NCI-H2081 treated with DMSO at 0.1 percent for 48 hours (cell line): Measurements from ENCODE around the gene ALX3.
"Not testable (repeated sequence)": the region's sequence is repeated elsewhere in the genome, so short reads cannot be mapped to it uniquely, and the experiment has no call there.

ENCODE experiments used
- DNase-seq: peaks from one replicate; lab custom pipeline; 2025; lab: John Stamatoyannopoulos, UW

Gene ALX3

DNA sequence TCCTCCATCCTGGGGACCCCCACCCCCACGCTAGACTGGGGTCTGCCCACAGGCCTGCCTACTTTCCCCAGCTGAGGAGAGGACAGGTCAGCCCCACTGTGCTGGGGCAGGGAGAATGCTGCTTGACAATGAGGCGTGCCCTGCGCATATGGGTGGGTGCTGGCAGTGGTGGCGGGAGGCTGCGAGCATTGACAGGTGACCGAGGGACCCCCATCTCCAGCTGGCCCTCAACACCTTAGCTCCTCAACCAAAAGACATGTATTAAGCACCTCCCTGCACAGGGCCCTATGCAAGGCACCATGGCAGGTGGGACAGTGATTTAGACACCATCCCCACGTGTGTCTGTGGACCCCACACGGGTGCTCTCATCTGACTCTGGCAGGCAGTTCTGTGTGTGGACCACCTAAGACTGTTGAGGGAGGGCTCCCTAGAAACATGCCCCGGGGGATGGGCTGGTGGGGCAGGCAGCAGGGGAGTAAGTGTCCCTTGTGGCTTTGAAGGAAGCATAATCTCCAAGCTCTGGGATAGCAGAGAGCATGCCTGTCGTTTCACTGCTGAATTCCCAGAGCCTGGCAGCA is 18.4 kb upstream of the ALX3 start:
- DNase-seq = no peak

DNA sequence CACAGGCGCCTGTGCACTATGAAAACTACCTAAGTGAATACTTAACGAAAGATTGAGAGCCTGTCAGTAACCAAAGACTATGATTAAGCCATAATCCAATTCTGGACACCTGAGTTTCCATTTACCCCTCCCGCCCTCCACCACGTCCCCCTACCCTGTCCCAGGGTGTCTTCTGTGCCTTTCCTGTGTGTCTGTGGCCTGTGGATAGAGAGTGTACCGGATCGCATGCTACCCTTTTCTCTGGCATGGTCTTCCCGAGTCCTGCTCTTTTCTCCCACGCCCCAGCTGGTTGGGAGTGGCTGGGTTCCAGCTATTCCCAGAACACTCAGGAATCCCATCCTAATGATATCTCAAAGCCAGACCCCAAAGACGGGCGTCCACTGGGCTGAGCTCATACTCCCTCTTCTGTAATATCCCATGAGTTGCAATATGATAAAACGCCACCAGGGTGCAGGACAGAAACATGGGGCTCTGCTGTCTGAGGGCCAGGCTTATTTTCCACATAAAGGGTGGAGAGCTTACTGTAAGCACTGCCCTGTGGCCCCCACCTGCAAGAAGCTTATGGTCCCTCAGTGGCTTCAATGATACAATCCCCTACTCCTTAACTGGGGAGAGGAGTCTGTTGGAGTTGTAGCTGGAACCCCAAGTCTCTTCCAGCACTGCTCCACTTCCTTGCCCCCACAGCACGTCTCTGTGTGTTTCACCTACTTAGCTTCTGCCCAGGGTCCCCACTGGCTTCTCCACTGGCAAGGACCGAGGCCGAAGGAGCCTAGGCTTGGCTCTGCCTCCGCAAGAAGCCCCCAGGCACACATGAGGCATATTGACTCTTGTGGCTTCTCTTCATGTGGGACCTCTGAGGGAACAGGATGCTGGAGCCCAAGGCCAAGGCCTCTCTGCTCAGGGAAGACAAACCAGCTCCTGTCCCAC is 17.6 kb upstream of the ALX3 start:
- peak; percentile 9 for DNase-seq

DNA sequence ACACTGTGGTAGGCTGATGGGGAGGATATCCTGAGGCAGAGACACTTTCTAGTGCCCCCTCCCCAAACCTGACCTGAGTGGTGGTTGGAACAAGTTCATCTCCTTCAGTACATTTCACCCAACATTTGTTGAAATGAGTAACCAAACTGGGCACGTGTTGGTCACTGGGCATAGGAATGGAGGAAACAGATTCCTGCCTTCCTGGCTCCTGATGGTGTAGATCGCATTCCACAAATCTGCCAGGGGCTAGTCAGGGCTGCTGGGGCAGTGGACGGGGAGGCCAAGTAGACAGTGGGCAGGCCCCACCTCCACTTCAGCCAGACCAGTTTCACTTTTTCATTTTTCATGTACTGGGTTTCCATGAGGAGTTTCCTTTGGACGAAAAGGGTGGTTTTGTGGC is 16.5 kb upstream of the ALX3 start:
- DNase-seq = no peak

DNA sequence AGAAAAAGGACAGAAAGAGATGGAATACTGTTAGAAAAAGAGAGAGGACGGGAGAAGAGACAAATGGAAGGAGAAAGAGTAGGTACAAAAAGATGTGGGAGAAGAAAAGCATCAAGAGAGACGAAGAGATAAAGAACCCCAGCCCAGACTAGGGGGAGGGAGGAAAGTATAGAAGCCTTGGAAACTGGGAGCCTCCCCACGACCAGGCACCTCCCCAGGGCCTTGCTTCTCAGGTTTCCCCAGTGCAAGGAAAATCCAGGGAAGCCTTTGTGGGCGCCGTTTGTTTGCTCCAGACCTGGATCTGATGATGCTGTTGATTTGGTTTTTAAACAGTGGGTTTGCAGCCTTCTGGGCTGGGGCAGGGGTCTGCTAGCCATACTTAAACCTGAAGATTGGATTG is 15.2 kb upstream of the ALX3 start:
- DNase-seq = no peak

DNA sequence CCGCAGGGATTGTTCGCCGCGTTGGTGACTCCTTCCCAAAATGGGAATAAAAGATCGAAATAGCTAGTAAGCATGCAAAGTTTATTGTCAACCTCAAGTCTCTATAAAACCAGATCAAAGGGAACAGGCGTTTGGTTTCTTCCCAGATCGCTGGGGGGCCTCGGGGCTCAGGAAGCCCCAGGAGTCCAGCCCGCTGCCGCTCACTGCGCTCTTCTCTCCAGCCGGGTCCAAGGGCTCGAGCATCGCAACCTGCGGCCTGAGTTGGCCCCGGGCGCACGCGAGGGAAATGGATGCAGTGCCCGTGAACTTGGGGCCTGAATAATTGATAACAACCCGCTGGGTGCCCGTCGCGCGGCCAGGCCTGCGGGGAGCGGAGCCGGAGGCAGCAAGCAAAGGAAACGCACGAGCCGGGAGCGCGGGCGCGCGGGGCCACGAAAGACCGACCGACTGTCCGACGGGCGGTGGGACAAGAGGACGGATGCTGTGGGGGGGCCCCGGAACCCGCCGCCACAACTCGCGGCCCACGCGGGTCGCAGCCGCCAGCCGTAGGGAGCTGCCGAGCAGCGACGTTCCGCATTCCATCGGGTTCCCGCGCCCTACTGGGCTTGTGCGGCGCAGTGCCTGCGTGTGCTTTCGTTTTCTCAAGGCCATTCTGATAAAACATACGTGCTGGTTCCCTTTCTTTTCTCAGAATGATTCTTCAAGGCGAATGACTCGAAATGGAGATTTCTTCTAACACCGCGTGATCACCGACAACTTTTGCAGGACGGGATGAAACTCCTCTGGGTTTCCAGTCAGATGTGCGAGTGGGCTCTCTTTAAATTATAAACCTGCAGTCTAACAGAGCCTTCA is 14.0 kb upstream of the ALX3 start:
- no peak for DNase-seq

DNA sequence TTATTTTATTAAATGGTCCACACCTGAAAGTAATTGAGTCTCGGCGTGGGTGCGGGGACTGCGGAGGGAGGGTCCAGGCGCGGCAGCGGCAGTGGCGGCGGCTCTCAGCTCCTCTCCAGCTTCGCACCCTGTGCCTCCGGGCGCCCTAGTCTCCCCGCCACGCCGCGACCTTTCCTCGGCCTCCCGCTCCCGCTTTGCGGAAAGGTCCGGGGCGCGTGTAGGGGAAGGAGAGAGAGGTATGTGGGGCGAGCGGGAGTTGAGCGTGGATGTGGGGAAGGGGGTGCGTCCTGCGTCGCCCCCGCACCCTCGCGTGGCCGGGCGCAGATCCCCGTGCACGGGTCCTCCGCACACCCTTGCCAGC is 13.4 kb upstream of the ALX3 start:
- DNase-seq = no peak

DNA sequence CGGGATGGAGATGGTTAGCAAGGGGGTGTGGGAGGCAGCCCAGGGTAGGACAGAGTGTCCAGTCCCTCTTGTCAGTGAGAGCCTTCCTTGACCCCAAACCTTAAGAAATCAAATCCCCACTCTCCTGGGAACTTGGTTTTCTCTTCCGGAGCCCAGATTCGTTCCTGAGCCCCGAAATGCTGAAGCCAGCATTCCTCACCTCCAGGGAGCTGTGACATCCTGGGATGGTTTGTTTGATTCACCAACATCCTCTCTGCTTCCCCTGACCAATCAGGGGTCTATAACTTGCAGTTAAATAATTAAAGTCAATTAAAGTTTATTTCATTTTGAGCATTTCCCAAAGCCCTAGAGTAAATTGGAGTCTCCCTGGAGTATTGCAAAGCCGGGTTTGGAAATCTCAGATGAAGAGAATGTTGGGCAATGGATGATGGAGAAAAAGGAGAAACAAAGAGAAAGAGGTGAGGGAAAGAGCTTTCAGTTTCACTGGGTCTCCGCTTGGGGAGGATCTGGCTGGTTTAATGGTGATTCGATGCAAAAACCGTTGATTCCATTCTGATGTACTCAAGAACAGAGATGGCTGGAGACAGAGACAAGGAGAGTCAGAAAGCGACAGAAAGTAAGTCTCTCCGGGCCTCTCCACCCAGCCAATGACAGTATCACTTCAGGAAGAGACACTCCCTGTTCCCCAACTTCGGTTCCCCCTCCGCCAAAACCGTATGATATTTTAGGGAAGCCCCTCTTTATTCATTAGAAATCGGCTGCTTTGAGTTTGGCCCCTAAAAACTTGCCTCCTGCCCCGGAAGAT is 12.8 kb upstream of the ALX3 start:
- no peak for DNase-seq

DNA sequence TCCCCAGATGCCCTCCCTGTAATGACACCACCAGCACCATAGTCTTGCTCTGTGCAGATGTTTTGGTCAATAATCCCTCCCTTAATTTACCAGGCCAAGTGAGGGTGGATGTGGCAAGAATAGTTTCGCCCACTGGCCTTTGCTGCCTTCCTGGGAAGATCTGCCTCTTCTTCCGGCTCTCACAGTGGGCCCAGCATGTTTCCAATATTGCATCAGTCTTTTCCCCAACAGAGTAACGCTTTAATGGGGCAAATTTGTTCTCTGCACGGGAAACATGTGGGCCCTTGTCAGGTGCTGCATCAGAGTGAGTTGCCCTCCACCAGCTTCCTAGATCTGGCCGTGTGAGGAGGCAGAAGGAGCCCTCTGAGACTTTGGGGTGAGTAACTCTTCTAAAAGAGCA is 12.0 kb upstream of the ALX3 start:
- no peak for DNase-seq

DNA sequence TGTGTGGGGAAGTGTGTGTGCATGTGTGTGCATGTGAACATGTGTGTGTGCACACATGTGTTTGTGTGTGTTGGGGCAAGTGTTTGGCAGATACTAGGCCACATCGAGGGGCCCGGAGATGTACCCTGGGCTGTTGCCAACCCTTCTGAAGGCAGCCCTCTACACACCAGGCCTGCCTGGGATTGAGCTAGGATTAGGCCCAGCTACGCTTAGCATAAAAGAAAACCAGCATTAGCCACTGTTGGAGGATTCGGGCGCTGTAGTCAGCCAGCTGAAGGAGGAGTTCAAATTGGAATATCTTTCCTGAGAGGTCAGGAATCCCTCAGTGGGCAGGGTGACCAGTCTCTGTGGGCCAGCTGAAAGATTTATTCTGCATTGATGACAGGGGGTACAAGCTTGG is 10.6 kb upstream of the ALX3 start:
- no peak for DNase-seq

DNA sequence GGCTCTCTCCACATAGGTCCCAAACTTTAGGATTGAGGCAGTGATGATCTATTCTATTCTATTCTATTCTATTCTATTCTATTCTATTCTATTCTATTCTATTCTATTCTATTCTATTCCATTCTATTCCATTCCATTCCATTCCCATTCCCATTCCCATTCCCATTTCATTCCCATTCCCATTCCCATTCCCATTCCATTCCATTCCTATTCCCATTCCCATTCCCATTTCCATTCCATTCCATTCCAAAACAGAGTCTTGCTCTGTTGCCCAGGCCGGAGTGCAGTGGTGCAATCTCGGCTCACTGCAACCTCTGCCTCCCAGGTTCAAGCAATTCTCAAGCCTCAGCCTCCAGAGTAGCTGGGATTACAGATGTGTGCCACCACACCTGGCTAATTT is 9.5 kb upstream of the ALX3 start:
- DNase-seq = not testable (repeated sequence)

DNA sequence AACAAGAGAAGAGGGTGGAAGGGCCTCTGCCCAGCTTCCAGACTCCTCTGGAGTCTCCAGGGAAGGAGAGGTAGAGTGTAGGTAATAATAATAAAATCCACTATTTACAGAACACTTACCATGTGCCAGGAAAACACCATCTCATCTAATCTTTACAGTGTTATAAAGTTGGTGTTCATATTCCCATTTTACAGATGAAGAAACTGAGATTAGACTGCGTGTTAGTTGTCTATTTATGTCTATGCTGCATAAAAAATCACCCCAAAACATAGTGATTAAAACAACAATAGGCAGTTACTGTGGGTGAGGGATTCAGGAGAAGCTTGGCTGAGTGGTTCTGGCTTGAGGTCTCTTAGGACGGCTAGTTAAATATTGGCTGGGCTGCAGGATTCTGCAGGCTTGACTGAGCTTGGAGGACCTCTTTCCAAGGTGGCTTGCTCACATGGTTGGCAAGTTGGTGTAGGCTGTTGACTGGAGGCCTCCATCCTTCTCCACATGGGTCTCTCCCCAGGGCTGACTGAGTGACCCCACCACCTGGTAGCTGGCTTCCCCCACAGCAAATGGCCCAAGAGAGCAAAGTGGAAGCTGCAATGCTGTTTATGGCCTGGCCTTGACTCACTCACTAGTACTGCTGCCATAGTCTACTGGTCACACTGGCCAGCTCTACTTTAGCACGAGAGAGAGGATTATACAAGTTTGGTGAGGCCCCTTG is 6.5 kb upstream of the ALX3 start:
- DNase-seq = no peak

DNA sequence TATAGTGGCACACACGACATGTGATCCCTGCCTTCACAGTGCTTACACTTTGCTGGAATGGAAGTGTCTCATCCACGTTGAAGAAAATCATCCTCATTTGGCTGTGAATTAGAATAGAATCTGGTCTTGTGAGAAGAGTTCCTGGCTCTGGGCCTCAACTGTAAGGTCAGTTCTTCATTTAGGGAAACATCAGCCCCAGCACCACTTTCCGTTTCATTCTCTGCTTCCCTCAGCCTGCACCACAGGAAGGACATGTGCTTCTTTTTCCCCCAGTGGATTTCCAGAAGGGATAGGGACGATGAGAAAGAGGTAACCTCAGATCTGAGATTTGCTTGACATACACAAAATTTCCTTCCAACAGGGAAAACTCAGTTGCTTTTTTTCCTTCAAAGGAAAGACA is 3.7 kb upstream of the ALX3 start:
- DNase-seq = no peak

DNA sequence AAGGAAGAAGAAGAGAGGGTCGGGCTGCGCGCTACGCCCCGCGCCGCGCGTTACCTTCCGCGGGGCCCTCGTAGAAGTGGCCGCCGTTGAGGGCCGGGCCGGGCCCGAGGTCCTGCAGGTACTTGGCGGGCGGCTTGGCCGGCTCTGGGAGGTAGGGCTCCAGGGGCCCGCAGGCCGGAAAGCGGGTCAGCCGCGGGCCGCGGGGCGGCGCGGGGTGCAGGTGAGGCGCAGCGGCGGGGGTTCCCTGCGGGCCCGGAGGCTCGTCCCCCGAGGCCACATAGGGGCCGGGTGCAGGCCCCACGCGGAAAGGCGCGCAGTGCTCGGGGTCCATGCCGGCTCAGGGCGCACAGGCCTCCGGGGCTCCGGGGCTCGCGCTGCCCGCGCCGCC is 196 bp downstream of the ALX3 start:
- DNase-seq = no peak

DNA sequence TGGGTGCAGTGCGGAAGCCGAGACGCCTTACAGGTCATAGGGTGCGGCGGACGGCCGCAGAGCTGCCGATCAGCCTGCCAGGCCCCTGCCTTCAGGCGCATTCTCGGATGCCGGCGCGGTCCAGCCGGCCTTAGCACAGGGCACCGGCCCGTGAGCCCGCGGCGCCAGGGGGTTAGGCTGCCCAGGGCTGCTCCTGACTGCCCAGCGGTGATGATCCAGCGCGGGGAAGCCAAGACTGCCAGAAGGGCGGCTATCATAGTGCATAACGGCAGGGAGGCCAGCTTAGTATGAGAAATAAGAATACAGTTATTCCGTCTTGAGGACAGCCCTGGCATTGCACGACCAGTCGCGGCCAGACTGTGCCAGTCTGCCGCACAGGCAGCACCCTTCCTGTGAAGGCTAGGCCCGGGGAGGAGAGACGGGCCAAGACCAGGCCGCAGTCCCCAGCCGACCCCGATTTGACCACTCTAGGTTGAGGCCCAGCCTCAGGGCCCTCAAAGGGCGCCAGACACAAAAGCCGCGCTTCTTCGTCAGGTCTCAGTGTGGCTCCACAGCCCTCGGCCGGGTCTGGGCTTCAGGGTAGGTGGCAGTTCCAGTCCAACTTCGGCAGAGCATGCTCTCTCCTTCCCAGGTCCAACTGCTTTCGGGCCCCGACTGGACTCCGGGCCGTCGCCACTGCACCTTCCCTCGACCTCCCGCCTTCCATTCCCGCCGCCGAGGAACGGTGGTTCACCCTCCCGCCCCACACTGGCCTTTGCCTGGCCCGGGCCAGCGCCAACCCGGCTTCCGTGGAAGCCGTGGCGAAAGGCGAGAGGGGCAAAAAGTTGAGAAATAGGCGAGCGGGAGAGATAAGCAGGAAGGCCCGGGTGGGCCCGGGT is 829 bp downstream of the ALX3 start:
- no peak for DNase-seq

DNA sequence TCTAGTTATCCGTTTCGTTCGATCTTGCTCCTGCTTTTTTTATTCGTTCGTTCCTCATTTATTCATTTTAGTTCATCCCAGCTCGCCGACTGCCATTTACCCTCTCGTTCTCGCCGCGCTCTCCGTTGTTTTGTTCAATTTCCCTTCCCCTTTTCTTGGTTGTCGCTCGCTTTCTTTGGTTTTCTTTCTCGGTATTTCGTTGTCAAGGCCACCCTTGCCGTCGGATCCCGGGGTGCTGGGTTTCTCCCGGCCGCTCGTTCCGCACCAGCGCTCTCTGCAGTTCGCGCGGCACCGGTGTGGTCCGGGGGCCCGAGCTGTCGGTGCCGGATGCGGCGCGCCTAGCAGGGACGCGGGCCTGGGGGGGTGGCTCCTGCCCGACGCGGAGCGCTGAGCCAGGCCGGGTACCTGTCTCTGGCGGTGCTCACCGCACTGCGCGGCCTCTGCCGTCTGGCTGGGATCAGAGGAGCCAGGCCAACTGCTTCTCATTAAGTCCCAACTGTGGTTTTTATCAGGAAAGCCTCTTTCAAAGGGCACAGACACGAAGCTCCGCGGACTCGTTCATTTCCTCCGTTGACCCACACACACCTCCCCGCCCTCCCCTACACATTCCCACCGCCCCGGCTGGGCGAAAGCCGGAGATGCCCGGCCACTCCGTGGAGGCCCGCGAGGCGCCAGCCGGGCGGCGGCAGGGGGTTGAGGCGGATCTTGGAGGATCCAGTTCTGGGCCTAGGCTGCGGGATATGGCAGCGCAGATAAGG is 1.6 kb downstream of the ALX3 start:
- no peak for DNase-seq

DNA sequence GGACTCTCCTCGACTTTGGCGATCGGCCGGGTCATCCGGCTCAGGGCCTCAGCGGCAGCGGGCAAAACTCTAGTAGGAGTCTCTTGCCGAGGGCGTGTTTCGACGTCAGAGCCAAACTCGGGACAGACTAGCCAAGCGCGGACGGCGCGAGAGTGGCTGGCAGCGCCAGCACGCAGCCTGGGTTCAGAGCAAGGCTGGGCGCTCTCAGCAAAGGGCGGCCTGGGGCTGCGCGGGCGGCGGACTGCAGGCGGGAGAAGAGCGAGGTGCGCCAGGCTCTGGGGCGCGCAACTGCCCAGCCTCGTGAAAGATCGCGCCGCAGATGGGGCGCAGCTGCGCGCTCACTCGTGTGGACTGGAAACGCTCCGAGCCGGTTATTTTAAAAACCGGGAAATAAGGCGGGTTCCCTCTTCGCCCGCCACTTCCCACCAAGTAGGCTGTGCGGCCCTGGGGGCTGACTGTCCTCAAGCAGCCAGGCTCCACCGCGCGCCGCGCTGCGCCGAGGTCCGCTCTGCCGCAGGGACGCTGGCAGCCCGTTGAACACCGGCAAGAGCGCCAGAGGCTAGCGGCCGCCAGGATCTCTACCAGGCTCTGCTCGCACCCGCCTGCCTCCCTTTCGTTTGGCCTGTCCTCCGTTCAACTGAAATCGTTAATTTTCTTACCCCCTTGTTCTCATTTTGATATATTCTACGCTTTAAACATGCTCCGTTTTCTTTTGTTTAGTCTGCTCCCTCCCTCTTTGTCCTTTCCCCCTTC is 2.4 kb downstream of the ALX3 start:
- DNase-seq = no peak

DNA sequence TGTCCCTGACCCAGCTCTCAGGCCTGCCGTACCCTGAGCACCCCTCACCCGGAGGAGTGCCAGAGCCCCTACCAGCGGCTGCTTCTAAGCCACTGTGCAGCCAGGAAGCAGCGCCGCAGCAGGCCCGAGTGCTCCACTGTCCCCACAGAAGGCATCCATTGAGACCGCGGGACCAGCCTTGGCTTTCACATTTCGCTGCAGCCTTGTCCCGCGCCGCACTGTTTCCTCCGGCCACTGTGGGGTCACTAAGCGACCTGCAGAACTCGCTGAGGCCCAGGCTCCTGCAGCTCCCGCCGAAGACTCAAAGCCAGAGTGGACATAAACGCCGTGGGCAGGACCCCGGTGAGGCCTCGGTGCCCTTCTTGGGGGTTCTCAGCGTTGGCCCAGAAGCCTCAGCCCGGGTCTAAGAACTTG is 3.0 kb downstream of the ALX3 start:
- DNase-seq = no peak

DNA sequence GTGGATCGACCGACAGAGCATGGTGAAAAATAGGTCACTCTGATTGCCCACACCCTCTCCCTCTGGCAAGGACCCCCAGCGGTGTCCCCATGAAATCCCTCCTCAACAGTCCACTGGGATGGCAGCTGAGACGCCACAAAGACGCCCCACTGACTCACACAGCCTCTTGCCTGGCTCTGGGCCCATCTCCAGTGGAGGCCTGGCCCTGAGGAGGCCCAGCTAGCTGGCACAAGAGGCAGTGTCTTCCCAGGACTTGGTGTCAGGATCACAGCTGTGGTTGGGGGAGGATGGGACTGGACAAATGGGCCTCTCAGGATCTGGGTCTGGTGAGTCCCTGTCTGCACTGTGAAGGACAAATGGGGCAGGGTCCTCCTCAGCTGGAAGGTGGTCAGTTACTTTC is 4.6 kb downstream of the ALX3 start:
- DNase-seq = no peak
